Natural killer cell (primary cell): ENCODE measurements around the gene IGF1R. TPM values are rescaled to one million over a fixed set of nuclear protein-coding genes. Genes with fewer than 3 reads are reported as not detected.
"Not testable (repeated sequence)": the region's sequence is repeated elsewhere in the genome, so short reads cannot be mapped to it uniquely, and the experiment has no call there.

Experiments used
- ATAC-seq, 3 donors: fragments of 150-1000 bp in 2 of 3; fragments of 200-7000 bp in 1 of 3; cut with Tn5 transposase; 1 replicate in 1 of 3; 2 replicates in 2 of 3; pipeline ENCODE4 v1.10.0; 2021; ENCODE audit warnings: mild to moderate bottlenecking in 2 of 3, moderate library complexity in 2 of 3
- DNase-seq, 2 donors: peaks; one replicate each; pipeline versions ENCODE4 v3.0.0 to v3.0.0-alpha.2; 2013 to 2021; ENCODE audit warnings: mixed read lengths in 1 of 2
- H3K27ac ChIP-seq: one replicate; pipeline ENCODE4 v1.5.1; 2013; ENCODE audit warnings: mild to moderate bottlenecking, low read length
- H3K27me3 ChIP-seq: one replicate; pipeline ENCODE4 v1.6.1; 2013; ENCODE audit warnings: low read length; ENCODE audit not compliant: control insufficient read depth, insufficient read depth
- H3K36me3 ChIP-seq: one replicate; pipeline ENCODE4 v1.6.1; 2013; ENCODE audit warnings: low read length; ENCODE audit not compliant: control insufficient read depth, insufficient read depth
- H3K4me1 ChIP-seq: one replicate; pipeline ENCODE4 v1.6.1; 2013; ENCODE audit warnings: low read length; ENCODE audit not compliant: control insufficient read depth, insufficient read depth
- H3K4me3 ChIP-seq: one replicate; pipeline ENCODE4 v1.5.1; 2013; ENCODE audit warnings: low read length
- H3K9me3 ChIP-seq: one replicate; pipeline ENCODE4 v1.6.1; 2013; ENCODE audit warnings: low read length; ENCODE audit not compliant: control insufficient read depth, insufficient read depth
- H3K27ac Mint-ChIP-seq, 2 donors: one replicate each; pipeline ENCODE4 v1.8.0; 2022; ENCODE audit warnings: mild to moderate bottlenecking in 2 of 2, mixed read lengths in 2 of 2, moderate library complexity in 1 of 2
- H3K27me3 Mint-ChIP-seq, 2 donors: one replicate each; pipeline ENCODE4 v1.8.0; 2022; ENCODE audit warnings: low read depth in 2 of 2, mixed read lengths in 2 of 2
- H3K36me3 Mint-ChIP-seq: one replicate; pipeline ENCODE4 v1.8.0; 2022; ENCODE audit warnings: mixed read lengths
- H3K4me1 Mint-ChIP-seq, 2 donors: one replicate each; pipeline ENCODE4 v1.8.0; 2022; ENCODE audit warnings: mixed read lengths in 2 of 2
- H3K4me3 Mint-ChIP-seq: one replicate; pipeline ENCODE4 v1.8.0; 2022; ENCODE audit warnings: mild to moderate bottlenecking, moderate library complexity, mixed read lengths
- H3K9me3 Mint-ChIP-seq, 2 donors: one replicate each; pipeline ENCODE4 v1.8.0; 2022; ENCODE audit warnings: mixed read lengths in 2 of 2
- CTCF ChIP-seq: fragments of 200-600 bp; IDR thresholded peaks from one replicate; pipeline ENCODE4 v1.8.0; 2022; ENCODE audit warnings: antibody characterized with exemption
- WGBS: methylation state at CpG from one replicate; pipeline ENCODE4 v1.1.7; 2013; ENCODE audit warnings: missing lambda C conversion rate; ENCODE audit not compliant: insufficient coverage; 5-methylcytosine and 5-hydroxymethylcytosine counted together
- intact Hi-C: fragments of 100-400 bp; cut with micrococcal nuclease; formaldehyde crosslinking; loops from one replicate; pipeline ENCODE4 v1.14.2; 2022
- total RNA-seq, 4 donors: library from RNA; stranded (reverse); fragments of 120-200 nt in 1 of 4; gene quantifications; one replicate each; pipeline versions ENCODE4 v1.2.3 to v1.2.4, GENCODE V29; 2013 to 2022

Gene IGF1R
- total RNA-seq, 3 donors from 2014 or later (not counting 1 experiment from before 2014, with no cell fraction given), result 47.3 to 50.7 (median 49.0) TPM

- WGBS, result 96% methylated on average over 9 of the region's 9 CpGs
- TF ChIP-seq CTCF, result no peak
- Histone ChIP-seq H3K27ac (no peak overlapping the region), H3K36me3 (no peaks in the 10 kb centered on the region), H3K4me3 (no peak overlapping the region), H3K4me1 (peaks cover 8% of the 10 kb centered on the region), H3K9me3 (no peaks in the 10 kb centered on the region), H3K27me3 (no peaks in the 10 kb centered on the region)
- Mint-ChIP-seq H3K9me3 (peaks cover 3 to 6% of the 10 kb centered on the region in 2 donors), H3K36me3 (no peaks in the 10 kb centered on the region), H3K27me3 (no peaks in the 10 kb centered on the region), H3K4me1 (no peaks in the 10 kb centered on the region), H3K27ac (no peak overlapping the region), H3K4me3 (no peak overlapping the region)
- DNase-seq, result no peak
- intact Hi-C loops, result no loop called here
- no peak for ATAC-seq
Measured at GRCh38 chr15:98997755-98998154, 349.4 kb downstream of the IGF1R start.

- intact Hi-C loops, result no loop called here
- H3K36me3 Mint-ChIP-seq, result no peaks in the 10 kb centered on the region
- no peak overlapping the region for H3K27ac Mint-ChIP-seq
- Histone ChIP-seq H3K4me3 (no peak overlapping the region), H3K4me1 (peaks cover 8% of the 10 kb centered on the region), H3K36me3 (no peaks in the 10 kb centered on the region), H3K27me3 (no peaks in the 10 kb centered on the region), H3K27ac (no peak overlapping the region), H3K9me3 (no peaks in the 10 kb centered on the region)
- no peak overlapping the region for H3K4me3 Mint-ChIP-seq
- H3K4me1 Mint-ChIP-seq, result no peaks in the 10 kb centered on the region
- no peaks in the 10 kb centered on the region for H3K27me3 Mint-ChIP-seq
- DNase-seq (no peak), ATAC-seq (no peak)
- TF ChIP-seq CTCF, result no peak
- peaks cover 3 to 6% of the 10 kb centered on the region in 2 donors for H3K9me3 Mint-ChIP-seq
- 83% methylated on average over 3 of the region's 3 CpGs for WGBS
Measured at GRCh38 chr15:98998279-98998678, 349.9 kb downstream of the IGF1R start.

- no peaks in the 10 kb centered on the region for H3K27me3 ChIP-seq
- H3K27ac Mint-ChIP-seq, result no peak overlapping the region
- H3K4me1 Mint-ChIP-seq, result no peaks in the 10 kb centered on the region
- H3K4me1 ChIP-seq, result peaks cover 8% of the 10 kb centered on the region
- H3K36me3 Mint-ChIP-seq, result no peaks in the 10 kb centered on the region
- intact Hi-C loops, result no loop called here
- DNase-seq (no peak), ATAC-seq (no peak)
- no peak overlapping the region for H3K27ac ChIP-seq
- no peaks in the 10 kb centered on the region for H3K36me3 ChIP-seq
- no peak overlapping the region for H3K4me3 ChIP-seq
- H3K9me3 Mint-ChIP-seq, result peaks cover 3 to 6% of the 10 kb centered on the region in 2 donors
- H3K9me3 ChIP-seq, result no peaks in the 10 kb centered on the region
- no peak overlapping the region for H3K4me3 Mint-ChIP-seq
- WGBS, result no CpG with 5 or more reads among the region's 2 CpGs
- no peak for TF ChIP-seq CTCF
- H3K27me3 Mint-ChIP-seq, result no peaks in the 10 kb centered on the region
Measured at GRCh38 chr15:98999233-98999632, 350.9 kb downstream of the IGF1R start.

GRCh38 chr15:99002226-99002625 is 353.9 kb downstream of the IGF1R start:
- H3K27me3 ChIP-seq, result no peaks in the 10 kb centered on the region
- H3K4me1 ChIP-seq, result peaks cover 8% of the 10 kb centered on the region
- WGBS, result 32% methylated on average over 2 of the region's 3 CpGs
- no peak overlapping the region for H3K4me3 ChIP-seq
- Mint-ChIP-seq H3K4me1 (no peaks in the 10 kb centered on the region), H3K27me3 (peaks cover 0 to 2% of the 10 kb centered on the region in 2 donors), H3K9me3 (no peaks in the 10 kb centered on the region), H3K4me3 (no peak overlapping the region), H3K27ac (no peak overlapping the region), H3K36me3 (no peaks in the 10 kb centered on the region)
- no peak overlapping the region for H3K27ac ChIP-seq
- DNase-seq, result peak in 1 of 2 donors; percentile 22
- intact Hi-C loops, result no loop called here
- TF ChIP-seq CTCF, result no peak
- H3K36me3 ChIP-seq, result no peaks in the 10 kb centered on the region
- ATAC-seq, result peak in 1 of 3 donors; percentile 55
- no peaks in the 10 kb centered on the region for H3K9me3 ChIP-seq

GRCh38 chr15:99003317-99003716 is 355.0 kb downstream of the IGF1R start:
- H3K36me3 ChIP-seq, ATAC-seq, H3K4me1 ChIP-seq, H3K27ac ChIP-seq, H3K36me3 Mint-ChIP-seq, DNase-seq, H3K9me3 ChIP-seq, H3K4me3 ChIP-seq, H3K4me1 Mint-ChIP-seq, H3K27me3 ChIP-seq, intact Hi-C loops, H3K9me3 Mint-ChIP-seq, H3K27ac Mint-ChIP-seq, H3K27me3 Mint-ChIP-seq, H3K4me3 Mint-ChIP-seq: not testable (repeated sequence)
- 60% methylated on average over 1 of the region's 10 CpGs for WGBS
